ENCODE data around the gene SART3. TPM values are rescaled to one million over a fixed set of nuclear protein-coding genes. Genes with fewer than 3 reads are reported as not detected.

Gene SART3
- total RNA-seq, 1 donor from 2014 or later: 79.0 TPM

GRCh38 chr12:108514973-108515814 lies 45.8 kb downstream of the SART3 start, which contains the start of gene FICD:
TSS of gene FICD (plus strand) at chr12:108515277. CDS start at chr12:108516973, 1,696 bp downstream.
- Histone ChIP-seq H2AFZ (replicated peaks) (no peak within 1 kb of the TSS), H4K20me1 (ENCODE audit: low read depth) (peaks cover 13% of the 10 kb centered on the region), H3K79me2 (ENCODE audit: low read depth) (peaks cover 12% of the 10 kb centered on the region), H3K9me3 (ENCODE audit: low read depth) (no peaks in the 10 kb centered on the region), H3K4me3 (peak within 1 kb of the TSS; percentile 66), H3F3A (ENCODE audit: low read depth) (peaks cover 29% of the 10 kb centered on the region), H3K27me3 (no peaks in the 10 kb centered on the region), H3K27ac (no peak within 1 kb of the TSS), H3K9ac (peak within 1 kb of the TSS; percentile 66), H3K4me1 (peaks cover 11% of the 10 kb centered on the region), H3K4me2 (peak within 1 kb of the TSS; percentile 98), H3K36me3 (no peaks in the 10 kb centered on the region)
- Mint-ChIP-seq H3K36me3 (peaks cover 15% of the 10 kb centered on the region), H3K4me1 (peaks cover 21% of the 10 kb centered on the region), H3K4me3 (peak within 1 kb of the TSS; percentile 95), H3K27me3 (ENCODE audit: insufficient read depth, low read depth) (peaks cover 17% of the 10 kb centered on the region), H3K27ac (peak within 1 kb of the TSS; percentile 57), H3K9me3 (no peaks in the 10 kb centered on the region)
- no peak for TF ChIP-seq EZH2phosphoT487 (IDR thresholded peaks at IDR 0.05)
- peak; percentile 7 for TF ChIP-seq CTCF (IDR thresholded peaks at IDR 0.05)
- TF ChIP-seq EZH2 (IDR thresholded peaks at IDR 0.05): no peak
- peak; percentile 99 for DNase-seq (ENCODE audit: low spot score)

- H3K4me1 Mint-ChIP-seq: peaks cover 21% of the 10 kb centered on the region
- no peak overlapping the region for H3K27ac ChIP-seq
- peaks cover 22% of the 10 kb centered on the region for H3F3A ChIP-seq (ENCODE audit: low read depth)
- H3K9ac ChIP-seq: no peak overlapping the region
- H2AFZ ChIP-seq (replicated peaks): no peak overlapping the region
- H4K20me1 ChIP-seq (ENCODE audit: low read depth): peaks cover 10% of the 10 kb centered on the region
- no peak overlapping the region for H3K27ac Mint-ChIP-seq
- H3K4me1 ChIP-seq: peaks cover 11% of the 10 kb centered on the region
- H3K9me3 ChIP-seq (ENCODE audit: low read depth): no peaks in the 10 kb centered on the region
- peak overlapping the region; percentile 67 for H3K4me2 ChIP-seq
- TF ChIP-seq CTCF (IDR thresholded peaks at IDR 0.05) (no peak), EZH2 (IDR thresholded peaks at IDR 0.05) (no peak), EZH2phosphoT487 (IDR thresholded peaks at IDR 0.05) (no peak)
- H3K4me3 Mint-ChIP-seq: peak overlapping the region; percentile 95
- H3K36me3 Mint-ChIP-seq: peaks cover 9% of the 10 kb centered on the region
- peak overlapping the region; percentile 66 for H3K4me3 ChIP-seq
- peaks cover 12% of the 10 kb centered on the region for H3K79me2 ChIP-seq (ENCODE audit: low read depth)
- no peaks in the 10 kb centered on the region for H3K36me3 ChIP-seq
- no peaks in the 10 kb centered on the region for H3K9me3 Mint-ChIP-seq
- no peaks in the 10 kb centered on the region for H3K27me3 ChIP-seq
- DNase-seq (ENCODE audit: low spot score): no peak
- H3K27me3 Mint-ChIP-seq (ENCODE audit: insufficient read depth, low read depth): peaks cover 17% of the 10 kb centered on the region
Observed at GRCh38 chr12:108514468-108514972, 46.5 kb downstream of the SART3 start.

- H3K4me1 ChIP-seq: peaks cover 11% of the 10 kb centered on the region
- H3K9ac ChIP-seq: no peak overlapping the region
- peak overlapping the region; percentile 64 for H2AFZ ChIP-seq (replicated peaks)
- Mint-ChIP-seq H3K27me3 (ENCODE audit: insufficient read depth, low read depth) (peaks cover 9% of the 10 kb centered on the region), H3K27ac (no peak overlapping the region), H3K36me3 (no peaks in the 10 kb centered on the region), H3K4me1 (peaks cover 26% of the 10 kb centered on the region), H3K9me3 (no peaks in the 10 kb centered on the region), H3K4me3 (no peak overlapping the region)
- H3K79me2 ChIP-seq (ENCODE audit: low read depth): peaks cover 12% of the 10 kb centered on the region
- H3F3A ChIP-seq (ENCODE audit: low read depth): peaks cover 17% of the 10 kb centered on the region
- H3K4me3 ChIP-seq: no peak overlapping the region
- no peaks in the 10 kb centered on the region for H3K9me3 ChIP-seq (ENCODE audit: low read depth)
- peak; percentile 80 for DNase-seq (ENCODE audit: low spot score)
- peaks cover 9% of the 10 kb centered on the region for H4K20me1 ChIP-seq (ENCODE audit: low read depth)
- TF ChIP-seq EZH2 (IDR thresholded peaks at IDR 0.05) (no peak), EZH2phosphoT487 (IDR thresholded peaks at IDR 0.05) (no peak), CTCF (IDR thresholded peaks at IDR 0.05) (peak; percentile 84)
- H3K4me2 ChIP-seq: peak overlapping the region; percentile 50
- no peaks in the 10 kb centered on the region for H3K36me3 ChIP-seq
- no peak overlapping the region for H3K27ac ChIP-seq
- no peaks in the 10 kb centered on the region for H3K27me3 ChIP-seq
Observed at GRCh38 chr12:108511633-108512540, 49.1 kb downstream of the SART3 start.

Measured in neural progenitor cell (in vitro differentiated cells).